Measurements from ENCODE around the gene EXOC6B.

GRCh38 chr2:72180351-72180750, 645.5 kb downstream of the EXOC6B start:
- no peak for TF ChIP-seq NKRF (conservative IDR thresholded peaks at IDR 0.05)
- TF ChIP-seq JUND (IDR thresholded peaks at IDR 0.05; ENCODE audit: low read depth, low read length), result no peak
- no peak for TF ChIP-seq RFX5 (IDR thresholded peaks at IDR 0.05; ENCODE audit: low read depth, low read length)
- no peak for TF ChIP-seq EGR1 (IDR thresholded peaks at IDR 0.05; ENCODE audit: borderline replicate concordance in 1 of 2, low read depth in 2 of 2, low read length in 2 of 2)
- TF ChIP-seq, protein P1, sequence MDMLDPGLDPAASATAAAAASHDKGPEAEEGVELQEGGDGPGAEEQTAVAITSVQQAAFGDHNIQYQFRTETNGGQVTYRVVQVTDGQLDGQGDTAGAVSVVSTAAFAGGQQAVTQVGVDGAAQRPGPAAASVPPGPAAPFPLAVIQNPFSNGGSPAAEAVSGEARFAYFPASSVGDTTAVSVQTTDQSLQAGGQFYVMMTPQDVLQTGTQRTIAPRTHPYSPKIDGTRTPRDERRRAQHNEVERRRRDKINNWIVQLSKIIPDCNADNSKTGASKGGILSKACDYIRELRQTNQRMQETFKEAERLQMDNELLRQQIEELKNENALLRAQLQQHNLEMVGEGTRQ (IDR thresholded peaks at IDR 0.05; ENCODE audit: borderline replicate concordance, low read depth, low read length), result no peak
- TF ChIP-seq ZBED1 (IDR thresholded peaks at IDR 0.05; ENCODE audit: borderline replicate concordance), result no peak
- no peak for TF ChIP-seq HDAC2 (IDR thresholded peaks at IDR 0.05)
- no peak for TF ChIP-seq CTCF (IDR thresholded peaks at IDR 0.05 in 2 of 3, conservative IDR thresholded peaks at IDR 0.05 in 1 of 3; ENCODE audit: control insufficient read depth in 2 of 3, extremely low read depth in 1 of 3, insufficient read depth in 1 of 3, low read depth in 3 of 3, low read length in 3 of 3)
- no peak for TF ChIP-seq TARDBP (IDR thresholded peaks at IDR 0.05; ENCODE audit: borderline replicate concordance)

Measured in GM12878 (cell line).